Gastroesophageal sphincter (tissue), 4 donors: ENCODE measurements around the gene UNC13B. TPM values are rescaled to one million over a fixed set of nuclear protein-coding genes. Genes with fewer than 3 reads are reported as not detected.

ENCODE experiments used
- ATAC-seq: fragments of 150-250 bp; one replicate; pipeline ENCODE4 v1.9.1; 2016; ENCODE audit warnings: mild to moderate bottlenecking, moderate library complexity
- H3K27ac ChIP-seq, 4 donors: fragments of 200-600 bp; sonication (generic) in 3 of 4; 1 replicate in 3 of 4; 2 replicates in 1 of 4; pipeline ENCODE4 v1.5.1; 2016 to 2019
- H3K27me3 ChIP-seq: fragments of 200-600 bp; sonication (generic); one replicate; pipeline ENCODE4 v1.5.1; 2019
- H3K36me3 ChIP-seq, 2 donors: fragments of 200-600 bp; sonication (generic); one replicate each; pipeline ENCODE4 v1.5.1; 2019; ENCODE audit warnings: control low read depth in 1 of 2
- H3K4me1 ChIP-seq, 3 donors: fragments of 200-600 bp; sonication (generic); 1 replicate in 2 of 3; 2 replicates in 1 of 3; pipeline ENCODE4 v1.5.1; 2016 to 2019; ENCODE audit warnings: control low read depth in 2 of 3
- H3K4me3 ChIP-seq, 2 donors: fragments of 200-600 bp; sonication (generic); one replicate each; pipeline ENCODE4 v1.5.1; 2019; ENCODE audit warnings: mild to moderate bottlenecking in 1 of 2, moderate library complexity in 1 of 2
- H3K9me3 ChIP-seq, 3 donors: fragments of 200-600 bp; sonication (generic); one replicate each; pipeline ENCODE4 v1.5.1; 2017 to 2019; ENCODE audit warnings: control low read depth in 2 of 3
- CTCF ChIP-seq, 4 experiments: fragments of 200-600 bp in 2 of 4; fragments of 450-650 bp in 2 of 4; sonication (generic) in 1 of 4; IDR thresholded peaks; one replicate each; pipeline ENCODE4 v1.5.1; 2017 to 2019; ENCODE audit warnings: antibody characterized with exemption in 4 of 4, mild to moderate bottlenecking in 2 of 4, moderate library complexity in 2 of 4
- EP300 ChIP-seq: sonication (generic); formaldehyde crosslinking; IDR thresholded peaks from one replicate; pipeline ENCODE4 v1.6.1; 2017; ENCODE audit warnings: antibody characterized with exemption, mild to moderate bottlenecking
- POLR2A ChIP-seq, 2 donors: fragments of 450-650 bp; IDR thresholded peaks; one replicate each; pipeline ENCODE4 v1.6.1; 2017; ENCODE audit warnings: antibody characterized with exemption in 2 of 2, mild to moderate bottlenecking in 2 of 2, moderate library complexity in 1 of 2
- POLR2AphosphoS5 ChIP-seq: sonication (generic); formaldehyde crosslinking; IDR thresholded peaks from one replicate; pipeline ENCODE4 v1.6.1; 2017; ENCODE audit warnings: antibody characterized with exemption
- WGBS, 2 donors: methylation state at CpG; one replicate each; pipeline ENCODE4 v1.1.5; 2018; ENCODE audit warnings: low coverage in 1 of 2; 5-methylcytosine and 5-hydroxymethylcytosine counted together
- total RNA-seq, 4 donors: library from RNA; depleted of rRNA; stranded (reverse); fragments of >200 nt; gene quantifications; one replicate each; pipeline ENCODE4 v1.1.0, GENCODE V29; 2016

The UNC13B gene
- total RNA-seq, 4 donors from 2014 or later, result 21.3 to 35.3 (median 31.7) TPM

- no peak overlapping the region for H3K27ac ChIP-seq
- H3K27me3 ChIP-seq, result no peaks in the 10 kb centered on the region
- H3K36me3 ChIP-seq, result no peaks in the 10 kb centered on the region
- no peak for ATAC-seq
- H3K4me3 ChIP-seq, result no peak overlapping the region
- peaks cover 0 to 10% (median 0%) of the 10 kb centered on the region in 3 donors for H3K9me3 ChIP-seq
- H3K4me1 ChIP-seq, result peaks cover 0 to 8% (median 0%) of the 10 kb centered on the region in 3 donors
- TF ChIP-seq EP300, result no peak
- WGBS, 2 donors, result 50 to 89% methylated on average over 1 to 3 of the region's 3 CpGs
These were observed 64.8 kb downstream of the UNC13B start for GRCh38 chr9:35226651-35227050.

GRCh38 chr9:35227284-35227683 lies 65.5 kb downstream of the UNC13B start:
- ATAC-seq, result no peak
- 47 to 51% methylated on average over 3 of the region's 3 CpGs for WGBS, 2 donors

GRCh38 chr9:35229066-35229778 lies 67.4 kb downstream of the UNC13B start:
- Histone ChIP-seq H3K27me3 (no peaks in the 10 kb centered on the region), H3K4me1 (peaks cover 0 to 8% (median 0%) of the 10 kb centered on the region in 3 donors), H3K36me3 (peaks cover 0 to 5% of the 10 kb centered on the region in 2 donors), H3K27ac (no peak overlapping the region), H3K4me3 (no peak overlapping the region), H3K9me3 (no peaks in the 10 kb centered on the region)
- WGBS, 2 donors, result 91 to 92% methylated on average over 1 of the region's 1 CpG
- TF ChIP-seq CTCF (IDR thresholded peaks at IDR 0.05) (no peak), POLR2AphosphoS5 (no peak), POLR2A (IDR thresholded peaks at IDR 0.05) (no peak), EP300 (no peak)
- ATAC-seq, result no peak

More at GRCh38 chr9:35227284-35227683, 65.5 kb downstream of the UNC13B start:
- H3K27me3 ChIP-seq, result no peaks in the 10 kb centered on the region
- no peaks in the 10 kb centered on the region for H3K36me3 ChIP-seq
- no peak overlapping the region for H3K4me3 ChIP-seq
- no peak for TF ChIP-seq CTCF (IDR thresholded peaks at IDR 0.05)
- no peak for TF ChIP-seq POLR2AphosphoS5
- no peak for TF ChIP-seq POLR2A (IDR thresholded peaks at IDR 0.05)
- no peak overlapping the region for H3K27ac ChIP-seq
- H3K9me3 ChIP-seq, result peaks cover 0 to 10% (median 0%) of the 10 kb centered on the region in 3 donors
- peaks cover 0 to 8% (median 0%) of the 10 kb centered on the region in 3 donors for H3K4me1 ChIP-seq

- Histone ChIP-seq H3K9me3 (no peaks in the 10 kb centered on the region), H3K27ac (no peak overlapping the region), H3K36me3 (peaks cover 0 to 5% of the 10 kb centered on the region in 2 donors), H3K27me3 (no peaks in the 10 kb centered on the region), H3K4me1 (peaks cover 0 to 8% (median 0%) of the 10 kb centered on the region in 3 donors), H3K4me3 (no peak overlapping the region)
- ATAC-seq, result no peak
- TF ChIP-seq CTCF (IDR thresholded peaks at IDR 0.05) (no peak), EP300 (no peak), POLR2AphosphoS5 (no peak), POLR2A (IDR thresholded peaks at IDR 0.05) (no peak)
- 94 to 100% methylated on average over 1 of the region's 1 CpG for WGBS, 2 donors
These were observed 68.0 kb downstream of the UNC13B start for GRCh38 chr9:35229779-35230143.

- H3K4me1 ChIP-seq, result no peaks in the 10 kb centered on the region
- no peak for TF ChIP-seq POLR2A (IDR thresholded peaks at IDR 0.05)
- no peak for TF ChIP-seq POLR2AphosphoS5
- no peak for TF ChIP-seq EP300
- no peak for TF ChIP-seq CTCF (IDR thresholded peaks at IDR 0.05)
- peaks cover 0 to 23% of the 10 kb centered on the region in 2 donors for H3K36me3 ChIP-seq
- no peak overlapping the region for H3K4me3 ChIP-seq
- 55 to 56% methylated on average over 3 of the region's 3 CpGs for WGBS, 2 donors
- no peak for ATAC-seq
- H3K27ac ChIP-seq, result no peak overlapping the region
- no peaks in the 10 kb centered on the region for H3K27me3 ChIP-seq
- H3K9me3 ChIP-seq, result no peaks in the 10 kb centered on the region
These were observed 71.2 kb downstream of the UNC13B start for GRCh38 chr9:35232867-35233544.
